Epithelial cell of proximal tubule (primary cell): ENCODE measurements around the gene SAMD8. TPM values are rescaled to one million over a fixed set of nuclear protein-coding genes. Genes with fewer than 3 reads are reported as not detected.

Experiments used
- DNase-seq: peaks from one replicate; pipeline ENCODE4 v3.0.0-alpha.2; 2011; ENCODE audit warnings: low read depth
- H3K4me3 ChIP-seq: 2 replicates; pipeline ENCODE4 v1.5.1; 2011; ENCODE audit warnings: low read depth, mild to moderate bottlenecking, low read length
- total RNA-seq: library from RNA; depleted of rRNA; stranded (reverse); fragments of >200 nt; gene quantifications from 2 replicates; pipeline ENCODE4 v1.2.3, GENCODE V29; 2015
- TF ChIP-seq, protein P1 (sequence below): conservative IDR thresholded peaks from 2 replicates; pipeline ENCODE4 v1.5.1; 2012; ENCODE audit warnings: low read depth, mild to moderate bottlenecking, low read length

SAMD8 gene
- total RNA-seq, 1 donor from 2014 or later = 11.3 TPM

DNA sequence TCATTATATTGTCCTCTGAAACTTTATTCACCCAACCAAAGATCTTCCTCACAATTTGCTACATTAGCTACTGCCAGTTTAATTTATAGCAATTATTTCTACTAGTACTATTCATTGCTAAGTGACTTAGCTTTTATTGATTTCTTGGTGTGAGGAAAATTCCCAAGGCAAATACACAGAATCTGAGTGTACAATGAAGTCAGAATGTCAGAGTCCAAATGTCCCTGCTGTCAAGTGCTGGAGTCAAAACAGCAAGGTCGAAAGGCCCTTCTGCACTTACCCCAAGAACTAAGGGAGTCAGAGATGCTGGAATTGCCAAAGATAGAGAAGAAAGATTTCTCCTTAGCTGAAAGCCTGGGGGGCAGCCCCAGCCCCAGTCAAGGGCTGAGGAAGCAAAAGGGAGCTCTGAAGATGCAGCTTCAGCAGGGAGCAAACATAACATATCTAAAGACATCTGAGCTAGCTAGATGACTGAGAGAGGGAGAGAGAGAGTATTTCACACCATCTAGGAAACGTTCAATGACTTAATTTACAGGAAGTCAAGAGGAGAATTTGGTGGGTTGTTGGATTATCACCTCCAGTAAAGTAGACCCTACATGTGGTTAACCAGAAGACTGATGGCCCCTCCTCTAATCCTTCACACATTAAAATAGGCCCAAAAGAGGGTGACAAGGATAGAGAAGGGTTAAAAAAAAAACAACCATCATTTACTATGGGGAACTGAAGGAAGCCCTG lies 36.6 kb upstream of the SAMD8 start:
- TF ChIP-seq, protein P1, sequence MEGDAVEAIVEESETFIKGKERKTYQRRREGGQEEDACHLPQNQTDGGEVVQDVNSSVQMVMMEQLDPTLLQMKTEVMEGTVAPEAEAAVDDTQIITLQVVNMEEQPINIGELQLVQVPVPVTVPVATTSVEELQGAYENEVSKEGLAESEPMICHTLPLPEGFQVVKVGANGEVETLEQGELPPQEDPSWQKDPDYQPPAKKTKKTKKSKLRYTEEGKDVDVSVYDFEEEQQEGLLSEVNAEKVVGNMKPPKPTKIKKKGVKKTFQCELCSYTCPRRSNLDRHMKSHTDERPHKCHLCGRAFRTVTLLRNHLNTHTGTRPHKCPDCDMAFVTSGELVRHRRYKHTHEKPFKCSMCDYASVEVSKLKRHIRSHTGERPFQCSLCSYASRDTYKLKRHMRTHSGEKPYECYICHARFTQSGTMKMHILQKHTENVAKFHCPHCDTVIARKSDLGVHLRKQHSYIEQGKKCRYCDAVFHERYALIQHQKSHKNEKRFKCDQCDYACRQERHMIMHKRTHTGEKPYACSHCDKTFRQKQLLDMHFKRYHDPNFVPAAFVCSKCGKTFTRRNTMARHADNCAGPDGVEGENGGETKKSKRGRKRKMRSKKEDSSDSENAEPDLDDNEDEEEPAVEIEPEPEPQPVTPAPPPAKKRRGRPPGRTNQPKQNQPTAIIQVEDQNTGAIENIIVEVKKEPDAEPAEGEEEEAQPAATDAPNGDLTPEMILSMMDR = no peak
- no peak for DNase-seq
- H3K4me3 ChIP-seq = no peak overlapping the region

DNA sequence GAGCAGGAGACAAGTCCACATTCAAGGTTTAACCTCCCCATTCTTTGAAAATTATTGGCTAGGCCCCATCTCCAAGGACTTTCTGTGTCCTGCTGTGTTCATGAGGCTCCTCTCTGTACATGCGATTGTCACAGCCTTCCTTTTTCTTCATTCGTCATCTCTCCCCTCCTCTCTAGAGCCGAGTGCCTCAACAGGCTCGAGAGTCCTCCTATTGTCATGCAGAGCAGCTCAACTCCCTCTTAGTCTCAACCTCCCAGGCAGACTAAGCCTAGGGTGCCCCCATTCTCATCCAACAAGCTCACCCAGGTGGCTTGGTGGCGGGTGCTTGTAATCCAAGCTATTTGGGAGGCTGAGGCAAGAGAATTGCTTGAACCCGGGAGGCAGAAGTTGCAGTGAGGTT lies 35.1 kb upstream of the SAMD8 start:
- DNase-seq = no peak
- TF ChIP-seq, protein P1 = no peak

DNA sequence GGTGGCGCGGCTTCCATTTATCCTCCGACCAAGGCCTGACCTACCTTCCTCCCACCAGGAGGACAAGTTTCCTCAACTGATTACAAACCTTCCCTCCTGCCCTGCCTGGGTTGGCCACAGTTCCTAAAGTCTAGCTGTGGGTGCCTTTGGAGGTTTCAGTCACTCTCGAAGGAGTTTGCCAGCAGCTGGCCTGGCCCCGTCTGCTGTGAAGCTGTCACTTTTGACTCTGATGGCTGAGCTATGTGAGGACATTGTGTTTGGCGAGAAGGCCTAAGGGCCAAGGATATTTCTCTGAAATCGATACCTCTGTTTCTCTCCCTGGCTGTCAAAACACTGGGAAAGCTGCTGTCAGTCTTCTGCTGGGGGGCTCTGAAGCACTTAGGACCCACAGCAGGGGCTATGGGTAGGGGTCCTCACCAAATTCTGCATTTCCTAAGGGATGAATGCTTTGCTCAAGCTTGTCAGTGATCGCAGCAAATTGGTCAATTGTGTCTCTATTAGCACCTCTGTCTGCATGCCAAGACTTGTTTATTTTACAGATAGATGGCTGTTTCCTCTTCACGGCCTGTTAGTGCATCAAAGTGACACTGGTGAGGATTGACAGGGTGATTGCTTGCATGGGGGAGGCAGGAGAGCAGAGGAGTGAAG lies 31.9 kb upstream of the SAMD8 start:
- TF ChIP-seq, protein P1 = no peak
- DNase-seq = no peak
- no peak overlapping the region for H3K4me3 ChIP-seq

More for the DNA sequence above, 35.1 kb upstream of the SAMD8 start:
- H3K4me3 ChIP-seq = no peak overlapping the region

DNA sequence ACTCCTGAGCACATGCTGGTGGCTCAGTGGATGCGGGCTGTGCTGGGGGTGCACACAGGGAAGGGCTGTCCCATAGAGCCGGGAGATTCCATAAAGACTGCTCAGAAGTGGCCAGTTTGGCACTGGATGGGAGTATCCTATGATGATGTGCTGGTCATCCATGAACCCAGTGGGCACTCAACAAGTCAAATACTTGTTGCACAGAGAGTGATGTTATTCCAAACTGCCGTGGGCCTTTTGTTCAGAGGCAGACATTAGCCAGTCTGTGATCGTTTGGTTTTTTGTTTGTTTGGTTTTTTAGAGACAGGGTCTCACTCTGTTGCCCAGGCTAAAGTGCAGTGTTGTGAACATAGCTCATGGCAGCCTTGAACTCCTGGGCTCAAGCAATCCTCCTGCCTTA lies 30.9 kb upstream of the SAMD8 start:
- no peak for DNase-seq
- TF ChIP-seq, protein P1 = no peak
- H3K4me3 ChIP-seq = no peak overlapping the region

DNA sequence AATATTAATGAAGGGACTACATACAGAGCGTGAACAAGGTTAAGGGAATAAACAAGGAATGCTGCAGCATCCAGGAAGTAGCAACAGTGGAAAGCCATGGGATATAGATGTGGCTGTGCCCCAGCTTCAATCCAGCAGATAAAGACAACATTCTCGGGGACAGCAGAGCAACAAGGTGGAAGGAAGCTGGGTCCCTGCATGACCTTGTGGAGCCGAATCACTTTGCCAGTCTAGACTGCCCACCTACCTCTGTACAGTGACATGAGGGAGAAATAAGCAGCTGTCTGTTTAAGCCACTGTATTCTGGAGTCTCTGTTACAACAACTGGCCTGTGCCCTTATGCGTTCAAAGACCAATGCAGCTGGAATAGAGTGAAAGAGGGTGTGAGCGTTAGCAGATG lies 30.1 kb upstream of the SAMD8 start:
- no peak for DNase-seq
- TF ChIP-seq, protein P1 = no peak
- no peak overlapping the region for H3K4me3 ChIP-seq

DNA sequence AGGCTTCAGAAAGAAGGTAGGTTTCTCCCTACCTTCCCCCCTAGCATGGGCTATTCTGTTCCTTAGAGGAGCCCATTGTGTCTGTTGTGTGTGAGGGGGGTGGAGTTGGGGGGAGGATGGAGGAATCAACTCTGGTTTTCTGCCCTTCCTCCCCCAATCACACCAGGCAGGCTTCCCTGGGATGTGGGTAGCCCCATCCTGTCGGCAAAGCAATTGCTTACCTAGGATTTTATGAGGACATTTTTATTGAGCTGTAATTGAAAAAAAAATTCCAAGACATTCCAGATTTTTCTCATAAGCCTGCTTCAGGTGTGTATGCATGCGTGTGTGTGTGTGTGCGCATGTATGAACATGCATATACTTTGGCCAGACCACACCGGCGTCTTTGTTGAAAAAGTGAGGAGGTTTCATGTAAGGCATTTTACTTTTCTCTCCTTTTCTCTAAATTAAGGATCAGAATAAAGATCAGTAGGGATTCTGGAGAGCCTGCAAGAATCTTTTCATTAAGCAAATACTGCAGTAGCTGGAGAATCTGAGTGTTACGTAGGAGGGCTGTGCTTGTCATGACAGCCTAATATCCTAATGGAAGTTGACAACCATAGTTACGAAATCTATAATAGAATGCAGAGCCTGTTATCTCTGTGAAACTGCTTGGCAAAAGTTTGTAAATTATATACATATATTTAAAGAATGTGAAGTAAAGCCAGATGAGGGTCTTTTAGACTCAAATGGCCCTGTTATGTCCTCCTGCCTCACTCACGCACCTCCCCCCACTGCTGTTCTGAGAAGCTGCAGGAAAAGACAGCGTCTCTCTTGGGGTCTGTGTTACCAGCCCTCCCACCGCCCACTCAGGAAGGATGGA lies 27.3 kb upstream of the SAMD8 start:
- TF ChIP-seq, protein P1 = no peak
- no peak overlapping the region for H3K4me3 ChIP-seq
- no peak for DNase-seq
